Measurements from ENCODE around the gene RFTN2. TPM values are rescaled to one million over a fixed set of nuclear protein-coding genes. Genes with fewer than 3 reads are reported as not detected.

Gene RFTN2
- total and polyA plus RNA-seq, 12 donors = 1.2 to 15.8 (median 9.3) TPM

DNA sequence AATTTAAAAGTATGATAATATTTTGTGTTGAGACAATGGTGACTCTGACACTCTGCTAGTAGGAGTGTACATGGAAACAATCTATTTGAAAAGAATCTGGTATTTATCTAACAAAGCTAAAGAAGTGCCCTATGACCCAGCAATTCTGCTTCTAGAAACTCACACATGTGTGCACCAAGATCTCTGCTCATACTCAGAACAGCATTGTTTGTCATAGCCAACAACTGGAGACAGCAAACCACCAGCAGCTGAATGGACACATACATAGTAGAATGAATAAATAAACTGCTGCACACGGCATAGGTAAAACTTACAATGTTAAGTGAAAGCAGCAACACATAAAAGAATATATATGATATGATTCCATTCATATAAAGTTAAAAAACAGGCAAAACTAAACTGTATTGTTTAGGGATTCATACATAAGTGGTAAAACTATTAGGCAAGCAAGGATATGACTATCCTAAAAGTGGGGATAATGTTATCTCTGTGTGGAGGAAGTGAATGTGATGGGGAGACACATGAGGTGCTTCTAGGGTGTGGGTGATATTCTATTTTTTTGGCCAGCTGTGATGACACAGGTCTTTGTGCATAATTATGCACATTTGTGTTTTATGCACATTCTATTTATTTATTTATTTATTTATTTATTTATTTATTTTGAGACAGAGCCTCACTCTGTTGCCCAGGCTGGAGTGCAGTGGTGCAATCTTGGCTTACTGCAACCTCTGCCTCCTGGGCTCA, 71.1 kb downstream of the RFTN2 start:
- H3K9me3 ChIP-seq (replicated peaks in 1 of 3) = no peaks in the 10 kb centered on the region
- no peak for DNase-seq
- no peaks in the 10 kb centered on the region for H3K4me1 ChIP-seq (replicated peaks in 1 of 2)
- H3K27ac ChIP-seq = no peak overlapping the region
- 67 to 80% (median 76%) methylated on average over 1 of the region's 1 CpG for WGBS, 4 donors
- no peaks in the 10 kb centered on the region for H3K36me3 ChIP-seq (replicated peaks in 1 of 2)
- intact Hi-C loops (cut with DNase I) = no loop called here
- no peak overlapping the region for H3K4me3 ChIP-seq
- H3K27me3 ChIP-seq = no peaks in the 10 kb centered on the region
- no peak for TF ChIP-seq POLR2A (IDR thresholded peaks at IDR 0.05)
- TF ChIP-seq, protein P1, sequence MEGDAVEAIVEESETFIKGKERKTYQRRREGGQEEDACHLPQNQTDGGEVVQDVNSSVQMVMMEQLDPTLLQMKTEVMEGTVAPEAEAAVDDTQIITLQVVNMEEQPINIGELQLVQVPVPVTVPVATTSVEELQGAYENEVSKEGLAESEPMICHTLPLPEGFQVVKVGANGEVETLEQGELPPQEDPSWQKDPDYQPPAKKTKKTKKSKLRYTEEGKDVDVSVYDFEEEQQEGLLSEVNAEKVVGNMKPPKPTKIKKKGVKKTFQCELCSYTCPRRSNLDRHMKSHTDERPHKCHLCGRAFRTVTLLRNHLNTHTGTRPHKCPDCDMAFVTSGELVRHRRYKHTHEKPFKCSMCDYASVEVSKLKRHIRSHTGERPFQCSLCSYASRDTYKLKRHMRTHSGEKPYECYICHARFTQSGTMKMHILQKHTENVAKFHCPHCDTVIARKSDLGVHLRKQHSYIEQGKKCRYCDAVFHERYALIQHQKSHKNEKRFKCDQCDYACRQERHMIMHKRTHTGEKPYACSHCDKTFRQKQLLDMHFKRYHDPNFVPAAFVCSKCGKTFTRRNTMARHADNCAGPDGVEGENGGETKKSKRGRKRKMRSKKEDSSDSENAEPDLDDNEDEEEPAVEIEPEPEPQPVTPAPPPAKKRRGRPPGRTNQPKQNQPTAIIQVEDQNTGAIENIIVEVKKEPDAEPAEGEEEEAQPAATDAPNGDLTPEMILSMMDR (IDR thresholded peaks at IDR 0.05) = no peak

DNA sequence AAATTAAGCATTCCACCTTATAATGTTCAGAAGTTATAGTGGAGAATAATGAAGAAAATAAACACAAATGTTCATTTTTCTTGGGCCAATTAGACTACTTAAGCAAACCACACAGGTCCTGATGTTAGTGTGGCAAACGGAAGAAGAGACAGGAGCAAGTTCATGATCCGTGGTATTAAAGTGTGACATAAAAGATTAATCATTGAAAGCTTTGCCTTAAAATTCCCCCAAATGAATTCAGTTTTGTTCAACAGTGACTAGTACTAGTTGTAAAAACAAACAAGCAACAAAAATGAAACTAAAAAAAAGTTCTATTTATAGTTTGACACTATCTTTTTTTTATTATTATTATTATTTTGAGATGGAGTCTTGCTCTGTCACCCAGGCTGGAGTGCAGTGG, 73.7 kb downstream of the RFTN2 start:
- DNase-seq = no peak
- Histone ChIP-seq H3K27ac (no peak overlapping the region), H3K4me1 (replicated peaks in 1 of 2) (no peaks in the 10 kb centered on the region), H3K27me3 (no peaks in the 10 kb centered on the region), H3K9me3 (replicated peaks in 1 of 3) (no peaks in the 10 kb centered on the region), H3K4me3 (no peak overlapping the region), H3K36me3 (replicated peaks in 1 of 2) (no peaks in the 10 kb centered on the region)
- TF ChIP-seq POLR2A (IDR thresholded peaks at IDR 0.05) = no peak
- TF ChIP-seq, protein P1 (IDR thresholded peaks at IDR 0.05) = no peak
- WGBS, 4 donors = 71 to 84% (median 79%) methylated on average over 2 of the region's 2 CpGs
- intact Hi-C loops (cut with DNase I) = no loop called here

DNA sequence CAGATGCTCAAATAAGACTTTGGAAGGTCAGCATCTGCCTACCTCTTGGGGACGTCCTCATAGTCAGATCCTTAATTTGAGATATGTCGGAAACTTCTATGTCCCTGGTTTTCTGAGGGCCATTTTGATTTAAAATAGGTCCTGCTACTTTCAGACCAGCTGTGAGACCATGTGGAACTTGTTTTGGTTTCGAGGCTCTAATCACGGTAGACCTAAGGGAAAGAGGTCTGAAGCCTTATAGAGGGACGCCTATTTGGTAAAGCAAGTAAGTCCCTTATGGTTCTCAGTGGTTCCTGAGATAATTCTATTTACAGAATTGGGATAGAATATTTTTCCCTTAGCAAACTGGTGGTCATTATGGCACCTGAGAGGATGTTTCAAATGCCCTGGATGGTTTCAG, 75.1 kb downstream of the RFTN2 start:
- WGBS, 4 donors = 85 to 94% (median 91%) methylated on average over 5 of the region's 5 CpGs
- Histone ChIP-seq H3K4me3 (no peak overlapping the region), H3K27me3 (no peaks in the 10 kb centered on the region), H3K9me3 (replicated peaks in 1 of 3) (no peaks in the 10 kb centered on the region), H3K4me1 (replicated peaks in 1 of 2) (no peaks in the 10 kb centered on the region), H3K27ac (no peak overlapping the region), H3K36me3 (replicated peaks in 1 of 2) (no peaks in the 10 kb centered on the region)
- intact Hi-C loops (cut with DNase I) = no loop called here
- TF ChIP-seq, protein P1 (IDR thresholded peaks at IDR 0.05) = no peak
- no peak for TF ChIP-seq POLR2A (IDR thresholded peaks at IDR 0.05)
- DNase-seq = no peak

DNA sequence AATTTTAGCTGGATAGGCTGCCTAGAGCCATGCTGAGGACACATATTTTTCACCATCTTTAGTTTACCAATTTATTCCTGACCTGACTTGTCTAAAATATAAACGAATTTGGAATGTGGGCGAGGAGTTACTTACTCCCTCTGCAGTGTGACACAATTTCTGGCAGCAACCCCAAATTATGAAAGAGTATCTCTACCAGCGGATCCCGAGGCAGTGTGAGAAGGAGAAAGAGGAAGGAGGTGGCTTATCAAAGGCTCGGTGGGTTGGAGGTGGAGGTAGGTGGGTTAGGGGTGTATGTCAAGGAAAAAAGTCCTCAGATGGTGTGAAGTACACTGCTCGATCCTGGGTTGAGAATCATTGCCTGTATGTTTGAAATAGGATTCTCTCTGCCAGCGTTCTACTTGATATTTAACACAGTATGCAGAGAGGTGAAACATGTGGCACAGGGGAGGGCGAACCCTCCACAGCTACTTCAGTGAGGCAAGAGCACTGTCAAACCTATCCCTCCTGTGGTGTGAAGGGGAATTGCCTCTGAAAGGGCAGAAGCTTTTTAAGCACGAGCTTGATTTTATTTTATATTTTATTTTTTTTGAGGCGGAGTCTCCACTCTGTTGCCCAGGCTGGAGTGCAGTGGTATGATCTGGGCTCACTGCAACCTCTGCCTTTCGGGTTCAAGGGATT, 76.0 kb downstream of the RFTN2 start:
- Histone ChIP-seq H3K9me3 (replicated peaks in 1 of 3) (no peaks in the 10 kb centered on the region), H3K27ac (no peak overlapping the region), H3K4me1 (replicated peaks in 1 of 2) (no peaks in the 10 kb centered on the region), H3K4me3 (no peak overlapping the region), H3K36me3 (replicated peaks in 1 of 2) (no peaks in the 10 kb centered on the region), H3K27me3 (no peaks in the 10 kb centered on the region)
- no peak for TF ChIP-seq POLR2A (IDR thresholded peaks at IDR 0.05)
- TF ChIP-seq, protein P1 (IDR thresholded peaks at IDR 0.05) = peak in 4 of 6 experiments; percentile 12 to 38 (median 31)
- 62 to 64% (median 62%) methylated on average over 11 of the region's 11 CpGs for WGBS, 4 donors
- intact Hi-C loops (cut with DNase I) = no loop called here
- DNase-seq = peak in 3 of 7 donors; percentile 21 to 56 (median 27)
